IPS DF 4.7 (cell line): ENCODE measurements around the gene SLAMF8.

Experiments used
- DNase-seq: peaks from one replicate; pipeline ENCODE4 v3.0.0-alpha.2; 2013; ENCODE audit warnings: low spot score; ENCODE audit errors: extremely low read depth

Gene SLAMF8

DNA sequence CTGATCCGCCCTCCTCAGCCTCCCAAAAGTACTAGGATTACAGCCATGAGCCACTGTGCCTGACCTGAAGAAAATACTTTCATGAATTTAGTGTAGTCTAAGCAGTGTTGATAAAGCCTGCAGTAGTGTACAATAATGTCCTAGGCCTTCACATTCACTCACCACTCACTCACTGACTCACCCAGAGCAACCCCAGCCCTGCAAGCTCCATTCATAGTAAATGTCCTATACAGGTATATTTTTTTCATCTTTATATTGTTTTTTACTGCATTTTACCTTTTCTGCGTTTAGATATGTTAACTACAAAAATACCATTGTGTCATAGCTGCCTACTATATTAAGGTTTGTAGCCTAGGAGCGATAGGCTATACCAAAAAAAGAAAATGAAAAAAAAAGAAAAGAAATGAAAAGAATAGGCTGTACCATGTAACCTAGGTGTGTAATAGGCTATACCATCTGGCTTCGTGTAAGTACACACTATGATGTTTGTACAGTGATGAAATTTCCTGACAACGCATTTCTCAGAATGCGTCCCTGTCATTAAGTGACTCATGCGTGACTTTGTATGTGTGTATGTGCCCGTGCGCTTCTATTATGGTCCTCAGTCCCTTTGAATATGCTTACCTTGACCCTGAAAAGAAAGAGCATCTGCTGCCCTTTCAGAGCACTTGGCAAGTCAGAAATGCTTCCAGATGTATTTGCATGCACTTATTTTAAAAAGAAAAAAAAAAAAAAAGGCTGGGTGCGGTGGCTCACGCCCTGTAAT lies 9.2 kb upstream of the SLAMF8 start:
- no peak for DNase-seq

DNA sequence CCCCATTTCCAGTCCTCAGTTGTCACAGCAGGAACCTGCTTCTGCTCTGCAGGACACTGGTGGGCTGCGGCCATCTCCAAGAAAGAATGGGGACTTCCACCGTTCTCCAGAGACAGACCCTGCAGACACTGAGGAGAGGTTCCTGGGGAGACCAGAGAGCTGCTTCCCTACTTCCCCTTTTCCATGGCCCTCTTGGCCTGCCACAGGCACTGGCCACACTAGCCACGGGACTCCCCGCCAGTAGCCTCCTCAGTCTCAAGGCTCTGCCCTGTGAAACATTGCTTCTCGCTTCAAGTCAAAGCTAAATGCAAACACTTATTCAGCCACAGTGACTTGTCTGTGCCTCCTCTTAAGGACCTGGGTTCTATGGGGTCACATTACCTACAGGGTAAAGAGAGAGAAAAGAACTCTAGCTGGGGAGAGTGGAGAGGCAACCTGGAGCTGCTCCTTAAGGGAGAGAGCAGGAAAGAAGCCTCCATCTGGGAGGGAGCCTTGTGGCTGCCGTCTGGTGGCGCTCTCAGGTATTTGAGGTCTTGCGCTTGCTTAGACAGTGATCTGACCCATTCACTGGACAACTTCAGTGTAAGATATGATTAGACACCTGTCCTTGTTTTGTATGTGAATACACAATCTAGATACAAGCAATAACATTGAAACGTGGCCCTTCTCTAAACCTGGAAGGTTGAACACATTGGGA lies 5.4 kb upstream of the SLAMF8 start:
- DNase-seq: no peak

DNA sequence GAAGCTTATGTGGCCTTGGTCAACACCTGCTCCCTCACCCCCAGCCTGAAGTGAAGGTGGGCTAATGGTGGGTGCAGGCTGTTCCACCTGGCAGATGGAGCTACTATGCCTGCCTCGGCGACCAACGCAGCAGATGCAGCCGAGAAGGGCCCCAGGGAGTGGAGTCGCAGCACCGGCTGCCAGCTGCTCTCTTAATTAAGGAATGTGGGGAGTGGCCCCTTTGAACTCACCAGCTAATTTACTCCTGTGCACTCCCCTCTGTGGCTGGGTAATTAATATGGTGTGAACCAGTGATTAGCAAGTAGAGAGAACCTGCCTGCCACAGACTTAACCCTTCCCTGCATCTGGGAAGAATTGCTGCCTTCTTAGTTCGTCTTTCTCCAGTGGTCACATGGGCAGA lies 3.3 kb upstream of the SLAMF8 start:
- DNase-seq: no peak

DNA sequence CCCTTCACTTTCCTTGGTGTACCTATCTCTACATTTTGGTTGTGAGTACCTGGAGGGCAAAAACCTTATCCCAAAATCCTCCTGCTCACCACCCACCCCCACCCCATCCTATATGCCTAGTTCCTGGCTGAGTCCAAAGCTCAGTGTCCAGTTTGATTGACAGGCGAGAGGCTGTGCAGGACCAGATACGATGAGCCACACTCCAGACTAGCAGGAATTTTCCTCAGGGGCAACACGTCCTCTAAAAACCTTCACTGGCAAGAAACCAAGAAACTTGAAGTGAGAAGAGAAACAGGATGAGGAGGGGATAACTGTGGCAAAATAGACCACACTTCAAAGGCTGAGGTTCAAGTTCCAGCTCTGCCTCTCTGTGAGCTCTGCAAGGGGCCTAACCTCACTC lies 1.1 kb upstream of the SLAMF8 start:
- no peak for DNase-seq

DNA sequence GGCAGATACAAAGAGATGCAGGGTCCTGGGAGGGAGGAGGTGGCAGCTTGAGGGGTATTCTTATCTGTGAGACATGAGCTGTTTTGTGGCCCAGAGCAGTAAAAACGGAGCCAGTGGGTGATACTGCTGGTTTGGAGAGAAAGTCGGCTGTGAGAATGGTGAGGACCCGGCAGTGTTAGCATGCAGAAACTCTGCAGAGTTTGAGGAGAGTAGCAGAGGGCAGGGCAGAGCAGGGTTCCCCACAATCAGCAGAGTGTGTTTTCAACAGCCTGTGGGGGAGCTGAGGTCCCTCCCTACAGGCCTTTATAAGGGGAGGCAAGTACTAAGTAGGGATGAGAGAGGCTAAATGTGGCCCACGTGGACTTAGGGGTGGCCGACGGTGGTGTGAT lies 423 bp downstream of the SLAMF8 start:
- DNase-seq: no peak

DNA sequence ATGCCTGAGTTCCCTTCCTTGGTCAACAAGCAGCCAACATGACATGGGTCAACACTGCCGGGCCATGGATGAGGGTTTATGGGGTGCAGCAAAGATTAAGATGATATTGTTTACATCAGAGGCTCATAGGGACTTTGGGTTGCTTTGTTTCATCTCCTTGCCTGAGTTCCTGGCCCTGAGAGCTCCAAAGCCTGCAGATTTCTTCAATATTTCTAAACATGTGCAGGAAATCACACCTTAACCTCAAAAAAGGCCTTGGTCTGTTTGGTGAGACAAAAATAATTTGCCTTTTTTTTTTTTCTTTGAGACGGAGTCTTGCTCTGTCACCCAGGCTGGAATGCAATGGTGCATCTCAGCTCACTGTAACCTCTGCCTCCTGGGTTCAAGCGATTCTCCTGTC lies 876 bp downstream of the SLAMF8 start:
- DNase-seq: no peak

DNA sequence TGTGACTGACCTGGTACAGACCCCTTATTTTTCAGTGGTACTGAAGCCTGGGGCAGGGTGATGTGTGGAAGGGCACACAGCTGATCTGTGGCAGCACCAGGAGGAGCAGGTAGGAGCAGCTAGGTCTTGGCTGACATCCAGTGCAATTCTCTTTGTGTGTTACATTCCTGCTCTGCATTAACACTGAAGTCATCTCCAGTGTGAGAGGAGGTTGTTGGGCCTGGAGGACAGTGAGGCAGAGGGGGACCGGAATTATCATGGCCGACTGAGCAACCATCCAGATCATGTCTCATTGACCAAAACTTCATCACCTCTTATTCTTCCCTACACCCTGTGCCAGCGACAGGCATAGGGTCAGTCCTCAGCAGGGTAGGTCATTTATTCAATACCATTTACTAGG lies 1.5 kb downstream of the SLAMF8 start:
- DNase-seq: no peak

DNA sequence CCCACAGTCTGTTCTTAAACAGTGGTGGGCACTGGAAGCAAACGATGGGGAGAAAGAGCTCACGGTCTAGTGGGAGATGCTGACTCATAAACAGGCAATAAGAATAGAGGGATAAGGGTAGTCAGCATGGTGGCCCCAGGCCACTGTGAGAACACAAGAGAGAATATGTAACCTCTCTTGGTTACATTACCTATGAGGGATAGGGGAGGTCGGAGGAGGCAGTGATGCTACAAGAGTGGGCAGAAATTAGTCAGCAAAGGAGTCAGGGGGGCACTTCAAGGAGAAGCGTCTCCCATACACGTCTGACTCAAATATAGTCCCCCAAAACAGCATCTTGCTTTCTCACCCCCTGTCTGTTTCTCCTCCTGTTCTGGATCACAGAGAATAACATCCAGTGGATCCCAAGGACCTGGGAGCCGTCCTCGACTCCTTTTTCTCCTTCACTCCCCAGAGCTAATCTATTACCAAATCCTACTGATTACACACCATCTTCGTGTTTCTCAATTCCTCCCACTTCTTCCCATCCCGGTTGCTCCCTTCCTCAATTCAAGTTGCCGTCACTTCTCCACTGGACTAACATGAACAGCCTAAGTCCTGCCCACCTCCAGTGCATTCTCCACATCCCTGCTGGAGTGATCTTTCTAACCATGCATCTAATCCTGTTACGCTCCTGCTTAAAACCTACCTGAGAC lies 2.1 kb downstream of the SLAMF8 start:
- DNase-seq: no peak

DNA sequence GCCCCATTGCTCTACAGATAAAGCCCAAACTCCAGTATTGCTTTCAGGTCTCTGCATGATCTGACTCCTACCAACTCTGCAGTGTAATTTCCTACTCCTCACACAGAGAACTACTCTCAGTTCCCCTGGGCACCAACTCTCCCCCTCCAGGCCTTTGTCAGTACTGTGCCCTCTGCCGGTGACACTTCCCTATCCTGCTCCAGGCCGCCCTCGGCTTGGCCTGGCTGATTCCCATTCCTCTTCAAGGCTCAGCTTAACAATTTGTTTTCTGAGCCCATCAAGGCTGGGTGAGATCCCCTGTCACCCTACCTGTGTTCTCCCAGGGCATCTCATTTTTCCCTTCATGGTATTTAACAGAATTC lies 2.6 kb downstream of the SLAMF8 start:
- no peak for DNase-seq

DNA sequence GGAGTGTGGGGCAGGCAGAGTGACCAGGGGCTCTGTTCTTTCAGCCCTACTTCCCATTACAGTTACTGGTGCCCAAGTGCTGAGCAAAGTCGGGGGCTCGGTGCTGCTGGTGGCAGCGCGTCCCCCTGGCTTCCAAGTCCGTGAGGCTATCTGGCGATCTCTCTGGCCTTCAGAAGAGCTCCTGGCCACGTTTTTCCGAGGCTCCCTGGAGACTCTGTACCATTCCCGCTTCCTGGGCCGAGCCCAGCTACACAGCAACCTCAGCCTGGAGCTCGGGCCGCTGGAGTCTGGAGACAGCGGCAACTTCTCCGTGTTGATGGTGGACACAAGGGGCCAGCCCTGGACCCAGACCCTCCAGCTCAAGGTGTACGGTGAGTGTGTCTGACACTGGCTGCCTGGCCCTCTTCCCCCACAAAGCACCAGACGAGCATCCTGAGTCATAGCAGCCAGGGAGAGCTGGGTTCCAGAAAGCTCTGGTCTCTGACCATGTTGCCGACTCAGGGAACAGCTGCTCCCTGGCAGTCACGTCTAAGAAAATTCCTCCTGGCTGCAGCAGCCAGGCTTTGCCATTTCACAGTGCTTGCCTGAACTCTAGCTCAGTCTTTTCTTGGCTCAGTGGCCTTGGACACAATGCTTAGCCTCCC lies 3.3 kb downstream of the SLAMF8 start:
- DNase-seq: no peak

DNA sequence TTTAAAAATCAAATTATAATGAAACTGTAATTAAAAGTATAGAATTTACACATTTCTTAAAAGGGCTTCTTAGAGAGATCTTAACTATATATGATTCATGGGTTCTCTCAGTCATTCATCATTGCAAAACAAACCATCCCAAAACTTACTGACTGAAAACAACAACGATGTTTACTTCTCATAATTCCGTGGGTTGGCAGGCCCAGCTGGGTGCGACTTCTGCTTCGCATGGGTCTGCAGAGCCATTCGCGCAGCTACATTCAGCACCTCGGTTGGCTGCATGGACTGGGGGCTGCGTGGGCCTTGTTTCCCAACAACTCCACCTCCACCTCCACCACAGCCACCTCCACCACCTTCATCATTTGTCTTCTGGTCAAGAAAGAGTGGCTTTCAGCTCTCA lies 4.0 kb downstream of the SLAMF8 start:
- DNase-seq: no peak

DNA sequence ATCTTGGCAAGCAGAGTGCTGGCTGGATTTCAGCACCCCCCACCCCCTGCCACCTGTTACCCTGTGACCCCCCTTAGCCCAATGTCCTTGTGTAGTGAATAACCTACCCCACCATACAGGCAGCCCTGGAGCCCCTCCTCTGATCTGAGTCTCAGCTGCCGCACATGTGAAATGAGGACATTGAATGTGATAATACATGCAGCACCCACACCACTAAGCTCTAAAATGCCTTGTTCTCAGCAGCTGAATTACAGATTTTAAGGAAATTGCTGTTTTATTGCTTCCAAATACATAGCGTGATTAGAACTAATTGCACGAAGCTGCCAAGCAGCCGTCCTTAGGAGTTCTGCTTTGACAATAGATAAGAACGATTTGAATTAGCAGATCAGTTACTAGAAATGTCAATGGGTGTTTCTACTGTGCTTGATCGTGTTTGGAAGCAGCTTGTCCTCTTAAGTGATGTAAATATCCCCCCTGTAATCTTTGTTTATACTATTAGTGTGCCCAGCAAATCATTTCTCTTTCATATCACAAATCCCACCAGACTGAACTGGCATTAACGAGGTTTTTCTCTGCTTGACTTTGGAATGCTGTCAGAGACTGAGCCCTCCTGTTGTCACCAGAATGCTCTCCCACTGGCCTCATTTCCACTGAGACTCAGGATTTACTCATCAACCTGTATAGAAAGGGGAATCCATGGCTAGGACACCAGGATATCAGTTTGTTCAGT lies 4.9 kb downstream of the SLAMF8 start:
- DNase-seq: no peak

DNA sequence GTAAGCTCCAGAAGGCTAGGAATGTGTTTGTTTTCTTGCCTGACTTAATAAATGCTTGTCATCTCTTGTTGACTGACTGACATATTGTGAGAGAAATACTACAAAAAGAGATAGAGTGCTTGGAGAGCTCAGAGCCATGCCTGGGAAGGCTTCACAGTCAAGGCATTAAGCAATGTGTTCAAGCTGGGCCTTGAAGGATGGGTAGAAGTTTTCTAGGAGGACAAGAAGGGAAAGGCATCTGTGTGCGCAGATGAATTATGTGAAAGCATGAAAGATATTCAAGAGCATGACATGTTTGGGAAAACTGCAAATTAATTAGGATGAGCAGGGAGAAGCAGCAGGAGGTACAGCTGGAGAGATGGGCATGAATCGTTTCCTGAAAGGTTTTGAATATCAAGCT lies 5.6 kb downstream of the SLAMF8 start:
- no peak for DNase-seq

DNA sequence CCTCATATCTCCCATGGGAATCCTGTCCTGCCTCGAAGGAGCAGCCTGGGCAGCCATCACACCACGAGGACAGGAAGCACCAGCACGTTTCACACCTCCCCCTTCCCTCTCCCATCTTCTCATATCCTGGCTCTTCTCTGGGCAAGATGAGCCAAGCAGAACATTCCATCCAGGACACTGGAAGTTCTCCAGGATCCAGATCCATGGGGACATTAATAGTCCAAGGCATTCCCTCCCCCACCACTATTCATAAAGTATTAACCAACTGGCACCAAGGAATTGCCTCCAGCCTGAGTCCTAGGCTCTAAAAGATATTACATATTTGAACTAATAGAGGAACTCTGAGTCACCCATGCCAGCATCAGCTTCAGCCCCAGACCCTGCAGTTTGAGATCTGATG lies 8.7 kb downstream of the SLAMF8 start:
- DNase-seq: no peak

DNA sequence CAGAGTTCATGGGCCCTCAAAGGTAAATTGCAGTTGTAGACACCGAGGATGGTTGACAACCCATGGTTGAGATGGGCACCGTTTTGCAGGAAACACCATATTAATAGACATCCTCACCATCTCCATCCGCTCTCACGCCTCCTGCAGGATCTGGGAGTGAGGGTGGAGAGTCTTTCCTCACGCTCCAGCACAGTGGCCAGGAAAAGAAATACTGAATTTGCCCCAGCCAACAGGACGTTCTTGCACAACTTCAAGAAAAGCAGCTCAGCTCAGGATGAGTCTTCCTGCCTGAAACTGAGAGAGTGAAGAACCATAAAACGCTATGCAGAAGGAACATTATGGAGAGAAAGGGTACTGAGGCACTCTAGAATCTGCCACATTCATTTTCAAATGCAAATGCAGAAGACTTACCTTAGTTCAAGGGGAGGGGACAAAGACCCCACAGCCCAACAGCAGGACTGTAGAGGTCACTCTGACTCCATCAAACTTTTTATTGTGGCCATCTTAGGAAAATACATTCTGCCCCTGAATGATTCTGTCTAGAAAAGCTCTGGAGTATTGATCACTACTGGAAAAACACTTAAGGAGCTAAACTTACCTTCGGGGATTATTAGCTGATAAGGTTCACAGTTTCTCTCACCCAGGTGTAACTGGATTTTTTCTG lies 9.3 kb downstream of the SLAMF8 start:
- no peak for DNase-seq

DNA sequence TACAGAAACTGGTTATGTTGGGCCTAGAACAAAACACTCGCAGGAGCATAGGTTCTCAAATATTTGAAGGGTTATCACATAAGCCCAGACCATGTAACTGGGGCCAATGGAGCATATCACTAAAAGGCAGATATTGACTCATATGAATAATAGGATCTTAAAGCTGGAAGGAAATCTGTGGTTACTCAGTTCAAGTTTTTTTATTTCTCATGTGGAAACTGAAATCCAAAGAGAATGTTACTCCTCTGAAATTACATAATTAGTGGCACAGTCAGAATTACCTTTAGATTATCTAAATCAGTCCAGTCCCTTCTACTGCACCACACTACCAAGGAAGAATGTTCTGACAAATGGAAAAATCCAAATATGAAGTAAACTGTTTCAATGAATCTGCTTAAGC lies 12.0 kb downstream of the SLAMF8 start:
- no peak for DNase-seq

DNA sequence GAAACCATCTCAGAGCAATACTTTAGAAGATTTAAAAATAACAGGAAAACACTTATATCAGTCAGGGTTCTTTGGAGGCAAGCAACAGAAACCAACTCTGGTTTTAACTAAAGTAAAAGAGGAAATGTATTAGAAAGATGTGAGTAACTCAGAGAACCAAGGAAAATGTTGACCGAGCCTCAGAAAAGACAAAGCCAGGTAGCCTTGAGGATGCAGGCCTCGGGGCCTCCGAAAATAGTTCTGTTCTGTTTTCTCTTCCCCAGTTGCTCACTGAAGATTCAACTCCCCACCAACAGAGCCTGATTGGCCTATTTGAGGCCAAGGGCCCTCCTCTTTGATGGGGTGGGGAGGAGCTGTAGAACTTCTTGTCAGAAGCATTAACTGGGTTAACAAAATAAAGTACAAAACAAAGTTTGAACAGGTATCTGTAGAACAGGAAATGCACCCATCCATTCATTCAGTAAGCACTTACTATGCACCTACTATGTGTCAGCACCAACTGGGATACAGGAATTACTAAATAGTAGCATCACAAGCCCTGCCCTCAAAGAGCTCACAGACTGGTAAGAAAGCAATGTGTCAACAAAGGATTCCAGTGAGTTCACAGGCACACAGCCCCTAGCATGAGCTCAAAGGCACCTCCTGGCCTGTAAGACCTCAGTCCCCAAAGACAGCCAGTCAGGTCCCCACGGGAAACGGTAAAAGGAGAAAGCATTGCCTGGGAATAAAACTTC lies 12.6 kb downstream of the SLAMF8 start:
- DNase-seq: no peak

DNA sequence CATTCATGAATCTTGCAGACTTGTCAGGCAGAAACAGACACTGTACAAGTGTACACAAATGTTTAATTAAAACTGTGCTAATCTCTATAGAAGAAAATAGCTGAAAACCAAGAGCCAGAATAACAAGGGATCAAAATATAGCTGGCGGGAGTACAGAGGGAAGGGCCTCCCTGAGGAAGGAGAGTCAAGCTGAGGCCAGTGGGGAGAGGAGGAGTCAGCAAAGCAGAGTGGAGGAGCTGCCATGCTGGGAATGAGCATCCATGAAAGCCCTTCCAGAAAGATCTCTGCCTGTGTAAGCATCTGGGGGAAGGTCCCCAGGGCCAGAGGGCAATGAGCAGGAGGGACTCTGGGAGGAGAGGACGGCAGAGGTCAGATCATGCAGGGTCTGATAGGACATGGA lies 15.1 kb downstream of the SLAMF8 start:
- no peak for DNase-seq

DNA sequence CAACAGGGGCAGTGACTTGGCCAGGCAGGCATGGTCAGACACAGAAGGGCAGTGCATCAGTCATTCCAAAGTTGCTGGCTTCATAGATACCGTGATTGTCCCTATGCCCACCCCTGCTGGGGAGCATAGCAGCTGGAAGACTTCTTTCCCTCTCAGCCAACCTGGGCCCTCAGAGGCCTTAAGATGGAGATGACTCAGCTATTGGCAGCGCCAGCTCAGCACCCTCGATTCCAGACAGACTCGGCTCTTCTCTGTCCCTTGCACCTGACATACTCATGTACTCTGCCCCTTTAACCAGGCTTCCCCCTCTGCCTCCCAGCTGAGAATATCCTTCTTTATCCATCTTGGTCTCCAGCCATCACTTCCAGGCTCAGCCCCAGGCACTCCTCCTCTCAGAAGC lies 16.8 kb downstream of the SLAMF8 start:
- no peak for DNase-seq
